Endodermal cell (in vitro differentiated cells): ENCODE measurements around the gene ATXN1. TPM values are rescaled to one million over a fixed set of nuclear protein-coding genes. Genes with fewer than 3 reads are reported as not detected.

ENCODE experiments used
- DNase-seq: peaks from one replicate; pipeline ENCODE4 v3.0.0-alpha.2; 2017
- H3K27ac ChIP-seq: 2 replicates; pipeline ENCODE4 v1.5.1; 2013; ENCODE audit warnings: mild to moderate bottlenecking, low read depth, low read length, moderate library complexity
- H3K27me3 ChIP-seq: 2 replicates; pipeline ENCODE4 v1.6.1; 2013; ENCODE audit warnings: mild to moderate bottlenecking, low read length, moderate library complexity; ENCODE audit not compliant: insufficient read depth, control insufficient read depth, poor library complexity, severe bottlenecking
- H3K36me3 ChIP-seq: 2 replicates; pipeline ENCODE4 v1.7.0; 2013; ENCODE audit warnings: mild to moderate bottlenecking, low read length, moderate library complexity; ENCODE audit not compliant: control insufficient read depth, insufficient read depth
- H3K4me1 ChIP-seq: one replicate; pipeline ENCODE4 v1.7.0; 2013; ENCODE audit warnings: low read length; ENCODE audit not compliant: control insufficient read depth, insufficient read depth
- H3K4me3 ChIP-seq: 2 replicates; pipeline ENCODE4 v1.5.1; 2013; ENCODE audit warnings: mild to moderate bottlenecking, low read length, moderate library complexity
- H3K9ac ChIP-seq: 2 replicates; pipeline ENCODE4 v1.6.1; 2013; ENCODE audit warnings: mild to moderate bottlenecking, low read length, moderate library complexity; ENCODE audit not compliant: poor library complexity, severe bottlenecking; ENCODE audit errors: extremely low read depth
- H3K9me3 ChIP-seq: 2 replicates; pipeline ENCODE4 v1.6.1; 2013; ENCODE audit warnings: mild to moderate bottlenecking, low read length, moderate library complexity; ENCODE audit not compliant: control insufficient read depth
- H3K27ac Mint-ChIP-seq: 2 replicates; pipeline ENCODE4 v1.8.0; 2020; ENCODE audit warnings: mixed read lengths
- H3K27me3 Mint-ChIP-seq: 2 replicates; pipeline ENCODE4 v1.8.0; 2021; ENCODE audit warnings: mild to moderate bottlenecking, mixed read lengths; ENCODE audit not compliant: insufficient read depth
- H3K36me3 Mint-ChIP-seq: 2 replicates; pipeline ENCODE4 v1.8.0; 2020; ENCODE audit warnings: low read depth, mixed read lengths
- H3K4me1 Mint-ChIP-seq: 2 replicates; pipeline ENCODE4 v1.8.0; 2020; ENCODE audit warnings: mixed read lengths
- H3K4me3 Mint-ChIP-seq: 2 replicates; pipeline ENCODE4 v1.8.0; 2020; ENCODE audit warnings: mild to moderate bottlenecking, moderate library complexity, mixed read lengths
- H3K9me3 Mint-ChIP-seq: 2 replicates; pipeline ENCODE4 v1.8.0; 2020; ENCODE audit warnings: mild to moderate bottlenecking, mixed read lengths
- CTCF ChIP-seq: fragments of 200-600 bp; sonication (generic); conservative IDR thresholded peaks from 2 replicates; pipeline ENCODE4 v1.5.0; 2021; ENCODE audit warnings: antibody characterized with exemption, mild to moderate bottlenecking
- WGBS, 2 experiments: methylation state at CpG; one replicate each; pipeline versions ENCODE4 v1.1.5 to v1.1.7; 2013; ENCODE audit warnings: missing lambda C conversion rate in 2 of 2, mixed read lengths in 1 of 2; ENCODE audit not compliant: insufficient coverage in 1 of 2, insufficient read length in 1 of 2; 5-methylcytosine and 5-hydroxymethylcytosine counted together
- total RNA-seq, 2 donors: library from RNA; stranded (reverse); fragmentation: NEBNext Ultra II Directional in 1 of 2; extraction: Animal tissue kit (Norgen Biotek cat#: 25700) in 1 of 2; gene quantifications; 2 replicates in 1 of 2; 3 replicates in 1 of 2; pipeline ENCODE4 v1.2.1, GENCODE V29; 2021

ATXN1 gene
- total RNA-seq, 2 donors from 2014 or later, result 10.4 to 15.9 TPM

DNA sequence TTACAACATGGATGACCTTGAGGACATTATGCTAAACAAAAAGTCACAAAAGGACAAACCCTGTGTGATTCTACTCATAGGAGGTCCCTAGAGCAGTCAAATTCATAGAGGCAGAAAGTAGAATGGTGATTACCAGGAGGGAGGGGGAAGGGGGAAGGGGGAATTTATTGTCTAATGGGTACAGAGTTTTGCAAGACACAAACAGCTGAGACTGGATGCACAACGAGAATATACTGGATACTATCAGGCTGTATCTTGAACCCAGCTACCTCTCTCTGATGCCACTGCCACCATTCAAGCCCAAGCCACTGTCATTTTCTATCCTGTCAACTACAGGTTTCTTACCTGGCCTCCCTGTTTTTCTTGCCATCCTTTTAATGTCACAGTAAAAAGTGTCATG is 252.3 kb downstream of the ATXN1 start:
- Histone ChIP-seq H3K4me3 (no peak overlapping the region), H3K9me3 (no peaks in the 10 kb centered on the region), H3K4me1 (no peaks in the 10 kb centered on the region), H3K36me3 (no peaks in the 10 kb centered on the region), H3K27me3 (no peaks in the 10 kb centered on the region), H3K27ac (no peak overlapping the region), H3K9ac (no peak overlapping the region)
- Mint-ChIP-seq H3K9me3 (no peaks in the 10 kb centered on the region), H3K4me1 (peaks cover 7% of the 10 kb centered on the region), H3K27ac (no peak overlapping the region), H3K36me3 (no peaks in the 10 kb centered on the region), H3K27me3 (no peaks in the 10 kb centered on the region), H3K4me3 (no peak overlapping the region)
- WGBS, 2 experiments, result 90 to 100% methylated on average over 1 of the region's 1 CpG
- TF ChIP-seq CTCF, result no peak
- no peak for DNase-seq

- Histone ChIP-seq H3K4me1 (no peaks in the 10 kb centered on the region), H3K27me3 (no peaks in the 10 kb centered on the region), H3K27ac (no peak overlapping the region), H3K9me3 (no peaks in the 10 kb centered on the region), H3K36me3 (no peaks in the 10 kb centered on the region), H3K4me3 (no peak overlapping the region), H3K9ac (no peak overlapping the region)
- DNase-seq, result no peak
- Mint-ChIP-seq H3K27ac (no peak overlapping the region), H3K27me3 (no peaks in the 10 kb centered on the region), H3K4me1 (no peaks in the 10 kb centered on the region), H3K9me3 (no peaks in the 10 kb centered on the region), H3K36me3 (no peaks in the 10 kb centered on the region), H3K4me3 (no peak overlapping the region)
- 89 to 93% methylated on average over 6 to 9 of the region's 9 CpGs for WGBS, 2 experiments
- TF ChIP-seq CTCF, result no peak
These were observed 255.4 kb downstream of the ATXN1 start for GRCh38 chr6:16505711-16506357.

DNA sequence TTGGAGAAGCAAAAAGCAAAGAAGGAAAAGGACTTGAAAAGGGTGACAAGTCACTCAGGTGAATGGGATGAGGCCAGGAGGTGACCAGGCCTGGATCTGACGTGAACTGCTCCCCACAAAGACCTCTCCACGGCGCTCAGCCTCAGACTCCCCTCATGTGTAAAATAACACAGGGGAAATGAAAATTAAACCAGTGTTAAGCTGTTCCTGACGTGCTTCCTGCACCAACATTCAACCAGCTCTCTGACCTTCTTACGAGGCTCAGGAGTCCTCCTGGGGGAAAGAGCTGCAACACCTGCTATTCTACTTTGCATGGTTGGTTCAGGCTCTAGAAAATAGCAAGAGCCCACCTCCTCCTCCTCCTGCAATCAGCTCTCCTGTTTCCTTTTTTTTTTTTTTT is 256.7 kb downstream of the ATXN1 start:
- Mint-ChIP-seq H3K27me3 (no peaks in the 10 kb centered on the region), H3K9me3 (no peaks in the 10 kb centered on the region), H3K4me3 (no peak overlapping the region), H3K27ac (no peak overlapping the region), H3K4me1 (no peaks in the 10 kb centered on the region), H3K36me3 (no peaks in the 10 kb centered on the region)
- DNase-seq, result no peak
- no peak overlapping the region for H3K27ac ChIP-seq
- no peaks in the 10 kb centered on the region for H3K9me3 ChIP-seq
- no peaks in the 10 kb centered on the region for H3K27me3 ChIP-seq
- H3K4me3 ChIP-seq, result no peak overlapping the region
- no peak for TF ChIP-seq CTCF
- H3K36me3 ChIP-seq, result no peaks in the 10 kb centered on the region
- no peaks in the 10 kb centered on the region for H3K4me1 ChIP-seq
- 90 to 91% methylated on average over 5 of the region's 5 CpGs for WGBS, 2 experiments
- no peak overlapping the region for H3K9ac ChIP-seq
